ENCODE data around the gene ZSCAN9. TPM values are rescaled to one million over a fixed set of nuclear protein-coding genes. Genes with fewer than 3 reads are reported as not detected.

Gene ZSCAN9
- total RNA-seq, 1 experiment from 2014 or later = 13.9 TPM

DNA sequence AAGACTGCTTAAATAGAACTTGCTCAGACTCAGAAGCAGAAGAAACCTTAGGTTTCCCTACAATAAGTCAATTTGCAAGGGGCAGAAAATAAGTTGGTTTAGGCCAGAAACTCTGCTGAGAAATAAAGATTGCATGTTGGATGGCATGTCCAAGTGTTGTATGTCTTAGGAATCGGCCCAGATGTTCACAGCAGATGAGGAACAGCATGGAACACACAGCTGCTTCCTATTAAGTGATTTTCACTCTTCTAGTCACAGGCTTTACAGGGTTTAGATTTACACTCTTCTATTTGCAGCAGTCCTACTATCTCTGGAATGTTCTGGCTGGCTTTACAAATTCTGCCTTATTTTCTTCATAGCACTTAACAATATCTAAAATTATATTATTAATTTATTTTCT is 23.8 kb downstream of the ZSCAN9 start:
- H3K4me3 ChIP-seq (ENCODE audit: low read depth, low read length) = no peak overlapping the region
- no peak for DNase-seq
- H3K27ac Mint-ChIP-seq (ENCODE audit: unreplicated experiment) = no peak overlapping the region
- no peaks in the 10 kb centered on the region for H3K27me3 ChIP-seq (replicated peaks; ENCODE audit: control insufficient read depth, insufficient read depth, low read length)
- no peak for TF ChIP-seq CTCF (IDR thresholded peaks at IDR 0.05; ENCODE audit: insufficient read depth in 1 of 2, low read depth in 1 of 2, low read length in 1 of 2, severe bottlenecking in 1 of 2, unreplicated experiment in 1 of 2)
- CTCF ChIA-PET = no interaction called here
- POLR2A ChIA-PET = no interaction called here
- no peaks in the 10 kb centered on the region for H3K9me3 Mint-ChIP-seq (ENCODE audit: unreplicated experiment)
- H3K27me3 Mint-ChIP-seq (ENCODE audit: insufficient read depth, unreplicated experiment) = no peaks in the 10 kb centered on the region
- H3K36me3 ChIP-seq (ENCODE audit: control insufficient read depth, insufficient read depth, low read length) = no peaks in the 10 kb centered on the region
- peaks cover 29% of the 10 kb centered on the region for H3K36me3 Mint-ChIP-seq (ENCODE audit: insufficient read depth, unreplicated experiment)
- no TSS peak for BruUV-seq (replicated peaks)
- no peaks in the 10 kb centered on the region for H3K9me3 ChIP-seq
- no peak overlapping the region for H3K4me3 Mint-ChIP-seq (ENCODE audit: unreplicated experiment)
- H3K4me1 Mint-ChIP-seq (ENCODE audit: low read depth, unreplicated experiment) = peaks cover 8% of the 10 kb centered on the region
- H3K4me1 ChIP-seq = peaks cover 4% of the 10 kb centered on the region; the same call in 1 of the 2 replicates
- intact Hi-C loops (cut with micrococcal nuclease; ENCODE audit: unreplicated experiment) = no loop called here

- no peaks in the 10 kb centered on the region for H3K9me3 ChIP-seq
- intact Hi-C loops (cut with micrococcal nuclease; ENCODE audit: unreplicated experiment) = no loop called here
- no peaks in the 10 kb centered on the region for H3K27me3 Mint-ChIP-seq (ENCODE audit: insufficient read depth, unreplicated experiment)
- no peaks in the 10 kb centered on the region for H3K27me3 ChIP-seq (replicated peaks; ENCODE audit: control insufficient read depth, insufficient read depth, low read length)
- no peak for TF ChIP-seq CTCF (IDR thresholded peaks at IDR 0.05; ENCODE audit: insufficient read depth in 1 of 2, low read depth in 1 of 2, low read length in 1 of 2, severe bottlenecking in 1 of 2, unreplicated experiment in 1 of 2)
- no peak overlapping the region for H3K27ac Mint-ChIP-seq (ENCODE audit: unreplicated experiment)
- peak overlapping the region; percentile 95 for H3K4me3 Mint-ChIP-seq (ENCODE audit: unreplicated experiment)
- DNase-seq = no peak
- BruUV-seq (replicated peaks) = no TSS peak
- H3K36me3 ChIP-seq (ENCODE audit: control insufficient read depth, insufficient read depth, low read length) = no peaks in the 10 kb centered on the region
- peaks cover 8% of the 10 kb centered on the region for H3K4me1 Mint-ChIP-seq (ENCODE audit: low read depth, unreplicated experiment)
- peaks cover 4% of the 10 kb centered on the region; the same call in 1 of the 2 replicates for H3K4me1 ChIP-seq
- peak overlapping the region; percentile 71 for H3K4me3 ChIP-seq (ENCODE audit: low read depth, low read length)
- no peaks in the 10 kb centered on the region for H3K9me3 Mint-ChIP-seq (ENCODE audit: unreplicated experiment)
- H3K36me3 Mint-ChIP-seq (ENCODE audit: insufficient read depth, unreplicated experiment) = peaks cover 28% of the 10 kb centered on the region
- POLR2A ChIA-PET = no interaction called here
- CTCF ChIA-PET = no interaction called here
Measured at GRCh38 chr6:28250747-28251146, 25.7 kb downstream of the ZSCAN9 start.

DNA sequence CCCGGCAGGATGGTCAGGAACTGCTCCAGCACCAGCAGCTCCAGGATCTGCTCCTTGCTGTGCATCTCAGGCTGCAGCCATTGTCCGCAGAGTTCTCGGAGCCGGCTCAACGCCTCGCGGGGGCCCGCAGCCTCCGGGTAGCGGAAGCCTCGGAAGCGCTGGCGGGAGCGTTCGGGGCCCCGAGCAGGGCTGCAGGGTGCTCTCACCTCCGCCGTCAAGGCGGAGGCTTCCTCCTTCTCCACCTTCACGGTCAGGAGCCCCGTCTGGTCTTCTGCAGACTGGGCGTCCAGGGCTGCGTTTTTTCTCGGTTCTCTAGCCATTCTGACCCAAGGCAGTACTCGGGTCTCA is 26.6 kb downstream of the ZSCAN9 start:
- Mint-ChIP-seq H3K27ac (ENCODE audit: unreplicated experiment) (peak overlapping the region; percentile 82), H3K9me3 (ENCODE audit: unreplicated experiment) (no peaks in the 10 kb centered on the region), H3K36me3 (ENCODE audit: insufficient read depth, unreplicated experiment) (peaks cover 20% of the 10 kb centered on the region), H3K4me3 (ENCODE audit: unreplicated experiment) (peak overlapping the region; percentile 95), H3K4me1 (ENCODE audit: low read depth, unreplicated experiment) (peaks cover 8% of the 10 kb centered on the region), H3K27me3 (ENCODE audit: insufficient read depth, unreplicated experiment) (no peaks in the 10 kb centered on the region)
- peak overlapping the region; percentile 71 for H3K4me3 ChIP-seq (ENCODE audit: low read depth, low read length)
- TF ChIP-seq CTCF (IDR thresholded peaks at IDR 0.05; ENCODE audit: insufficient read depth in 1 of 2, low read depth in 1 of 2, low read length in 1 of 2, severe bottlenecking in 1 of 2, unreplicated experiment in 1 of 2) = no peak
- ChIA-PET CTCF (interaction anchor here (1.0 kb wide), 2 partner anchors 104 to 147 kb away, joined by 5 read pairs; no protein-coding TSS in a partner anchor), POLR2A (interaction anchor here (1.0 to 1.2 kb wide), 2 partner anchors 15 to 132 kb away, joined by 3 to 7 read pairs; partner anchors contain the start of gene ZSCAN26)
- peak in 1 of 2 experiments; percentile 25 for DNase-seq
- BruUV-seq (replicated peaks) = TSS peak; percentile 34
- peaks cover 4% of the 10 kb centered on the region; the same call in 1 of the 2 replicates for H3K4me1 ChIP-seq
- no peaks in the 10 kb centered on the region for H3K9me3 ChIP-seq
- intact Hi-C loops (cut with micrococcal nuclease; ENCODE audit: unreplicated experiment) = loop anchor here (1.0 kb wide), 5 partner anchors 16 to 132 kb away; partner anchors contain the start of genes PGBD1, ZSCAN26 and ZSCAN9
- H3K36me3 ChIP-seq (ENCODE audit: control insufficient read depth, insufficient read depth, low read length) = no peaks in the 10 kb centered on the region
- no peaks in the 10 kb centered on the region for H3K27me3 ChIP-seq (replicated peaks; ENCODE audit: control insufficient read depth, insufficient read depth, low read length)

Measured in Caco-2 (cell line).